Posterior cingulate gyrus (tissue), 11 donors: ENCODE results near the gene RSPH6A.

Experiments
- DNase-seq, 10 donors: peaks; one replicate each; pipeline versions ENCODE4 v3.0.0 to v3.0.0-alpha.2; 2020 to 2021; ENCODE audit warnings: mixed read lengths in 3 of 10
- intact Hi-C: fragments of 100-400 bp; cut with DNase I; formaldehyde crosslinking; loops from one replicate; pipeline ENCODE4 v1.15.1; 2023

Gene RSPH6A

GRCh38 chr19:45814851-45815480 lies at the start of gene RSPH6A:
RSPH6A (minus strand) TSS chr19:45815308; CDS start chr19:45815176, 132 bp downstream.
- intact Hi-C loops: no loop called here
- DNase-seq: no peak

GRCh38 chr19:45864629-45865082 lies 49.5 kb upstream of the RSPH6A start:
- intact Hi-C loops: loop anchor here (2.0 kb wide), 1 partner anchor 152 kb away; no protein-coding TSS in a partner anchor
- DNase-seq: peak in 2 of 10 donors; percentile 18 to 72

GRCh38 chr19:45863840-45864628 lies 48.9 kb upstream of the RSPH6A start, which contains the start of gene FOXA3:
FOXA3 (plus strand) TSS chr19:45864326; CDS start chr19:45864457, 131 bp downstream.
- intact Hi-C loops: loop anchor here (2.0 kb wide), 2 partner anchors 23 to 153 kb away; partner anchors contain the start of gene IRF2BP1
- DNase-seq: peak in 5 of 10 donors; percentile 29 to 90 (median 58)

- intact Hi-C loops: loop anchor here (2.0 kb wide), 1 partner anchor 23 kb away; the partner anchor contains the start of gene IRF2BP1
- peak in 1 of 10 donors; percentile 40 for DNase-seq
Measured at GRCh38 chr19:45863335-45863839, 48.3 kb upstream of the RSPH6A start.

- intact Hi-C loops: loop anchor here (2.0 kb wide), 1 partner anchor 24 kb away; the partner anchor contains the start of gene IRF2BP1
- DNase-seq: peak; percentile 98 to 100 (median 99)
Measured at GRCh38 chr19:45862564-45863334, 47.6 kb upstream of the RSPH6A start, which contains the start of gene SYMPK. SYMPK (minus strand) TSS chr19:45863147; CDS start chr19:45854495, 8,652 bp downstream.

- no peak for DNase-seq
- intact Hi-C loops: loop anchor here (2.0 kb wide), 1 partner anchor 25 kb away; the partner anchor contains the start of gene IRF2BP1
Measured at GRCh38 chr19:45862271-45862563, 47.1 kb upstream of the RSPH6A start.

- intact Hi-C loops: no loop called here
- DNase-seq: peak in 2 of 10 donors; percentile 29 to 66
Measured at GRCh38 chr19:45860359-45861259, 45.5 kb upstream of the RSPH6A start.

GRCh38 chr19:45854167-45854778 lies 39.2 kb upstream of the RSPH6A start:
- peak in 1 of 10 donors; percentile 64 for DNase-seq
- intact Hi-C loops: no loop called here

GRCh38 chr19:45852983-45853382 lies 37.9 kb upstream of the RSPH6A start:
- intact Hi-C loops: no loop called here

GRCh38 chr19:45852145-45852750 lies 37.1 kb upstream of the RSPH6A start:
- peak in 1 of 10 donors; percentile 13 for DNase-seq
- intact Hi-C loops: no loop called here

More at GRCh38 chr19:45852983-45853382, 37.9 kb upstream of the RSPH6A start:
- DNase-seq: peak in 1 of 10 donors; percentile 50

- peak in 1 of 10 donors; percentile 31 for DNase-seq
- intact Hi-C loops: no loop called here
Measured at GRCh38 chr19:45848922-45849321, 33.8 kb upstream of the RSPH6A start.

- intact Hi-C loops: no loop called here
- DNase-seq: peak in 1 of 10 donors; percentile 64
Measured at GRCh38 chr19:45847663-45848062, 32.6 kb upstream of the RSPH6A start.

GRCh38 chr19:45842198-45842597 lies 27.1 kb upstream of the RSPH6A start:
- peak in 2 of 10 donors; percentile 77 for DNase-seq
- intact Hi-C loops: no loop called here

GRCh38 chr19:45834970-45835369 lies 19.9 kb upstream of the RSPH6A start:
- intact Hi-C loops: no loop called here
- DNase-seq: peak in 2 of 10 donors; percentile 70 to 74

- intact Hi-C loops: no loop called here
- DNase-seq: peak in 2 of 10 donors; percentile 64 to 81
Measured at GRCh38 chr19:45828945-45829344, 13.8 kb upstream of the RSPH6A start.

GRCh38 chr19:45828523-45828922 lies 13.4 kb upstream of the RSPH6A start:
- DNase-seq: no peak
- intact Hi-C loops: no loop called here

- intact Hi-C loops: no loop called here
- peak in 2 of 10 donors; percentile 81 to 84 for DNase-seq
Measured at GRCh38 chr19:45827459-45828093, 12.5 kb upstream of the RSPH6A start.

- intact Hi-C loops: no loop called here
- DNase-seq: peak in 2 of 10 donors; percentile 81 to 87
Measured at GRCh38 chr19:45826934-45827333, 11.8 kb upstream of the RSPH6A start.
